Measurements from ENCODE around the gene RAB43.

The RAB43 gene

GRCh38 chr3:129065016-129065719 lies 56.4 kb downstream of the RAB43 start:
- TF ChIP-seq ZFP3 (CRISPR knock-in tag; IDR thresholded peaks at IDR 0.05) = no peak
- TF ChIP-seq PATZ1 (CRISPR knock-in tag; IDR thresholded peaks at IDR 0.05; ENCODE audit: borderline replicate concordance) = no peak
- TF ChIP-seq TSHZ2 (CRISPR knock-in tag; IDR thresholded peaks at IDR 0.05) = no peak
- no peak for TF ChIP-seq CSDC2 (CRISPR knock-in tag; IDR thresholded peaks at IDR 0.05)
- TF ChIP-seq SNAI2 (CRISPR knock-in tag; IDR thresholded peaks at IDR 0.05) = no peak
- TF ChIP-seq OSR1 (CRISPR knock-in tag; IDR thresholded peaks at IDR 0.05) = no peak
- no peak for TF ChIP-seq TOX (CRISPR knock-in tag; IDR thresholded peaks at IDR 0.05; ENCODE audit: borderline replicate concordance)
- TF ChIP-seq ISL1 (CRISPR knock-in tag; IDR thresholded peaks at IDR 0.05) = no peak
- TF ChIP-seq ZNF70 (CRISPR knock-in tag; IDR thresholded peaks at IDR 0.05) = no peak
- no peak for TF ChIP-seq ZFP30 (CRISPR knock-in tag; IDR thresholded peaks at IDR 0.05)
- no peak for TF ChIP-seq GLIS3 (CRISPR knock-in tag; IDR thresholded peaks at IDR 0.05)
- no peak for ATAC-seq

GRCh38 chr3:129063841-129064482 lies 57.6 kb downstream of the RAB43 start:
- no peak for ATAC-seq
- no peak for TF ChIP-seq GLIS3 (CRISPR knock-in tag; IDR thresholded peaks at IDR 0.05)
- TF ChIP-seq RARB (CRISPR knock-in tag; IDR thresholded peaks at IDR 0.05) = no peak
- TF ChIP-seq ZFP3 (CRISPR knock-in tag; IDR thresholded peaks at IDR 0.05) = no peak

- TF ChIP-seq CSRNP3 (CRISPR knock-in tag; IDR thresholded peaks at IDR 0.05) = no peak
These were observed 58.4 kb downstream of the RAB43 start for GRCh38 chr3:129063091-129063640.

GRCh38 chr3:129061888-129062834 lies 59.4 kb downstream of the RAB43 start:
- ATAC-seq = no peak
- TF ChIP-seq GLIS3 (CRISPR knock-in tag; IDR thresholded peaks at IDR 0.05) (no peak), ZNF8 (CRISPR knock-in tag; IDR thresholded peaks at IDR 0.05) (no peak), BACH2 (CRISPR knock-in tag; IDR thresholded peaks at IDR 0.05; ENCODE audit: borderline replicate concordance) (no peak), TSHZ2 (CRISPR knock-in tag; IDR thresholded peaks at IDR 0.05) (no peak), ISL1 (CRISPR knock-in tag; IDR thresholded peaks at IDR 0.05) (no peak), ZNF70 (CRISPR knock-in tag; IDR thresholded peaks at IDR 0.05) (no peak), PATZ1 (CRISPR knock-in tag; IDR thresholded peaks at IDR 0.05; ENCODE audit: borderline replicate concordance) (no peak), ZNF565 (CRISPR knock-in tag; conservative IDR thresholded peaks at IDR 0.05; ENCODE audit: low read depth) (no peak), SNAI2 (CRISPR knock-in tag; IDR thresholded peaks at IDR 0.05) (no peak), CREB5 (CRISPR knock-in tag; IDR thresholded peaks at IDR 0.05; ENCODE audit: low read depth) (no peak), CSRNP3 (CRISPR knock-in tag; IDR thresholded peaks at IDR 0.05) (no peak), CSDC2 (CRISPR knock-in tag; IDR thresholded peaks at IDR 0.05) (no peak), ZFP30 (CRISPR knock-in tag; IDR thresholded peaks at IDR 0.05) (no peak)

More at GRCh38 chr3:129063091-129063640, 58.4 kb downstream of the RAB43 start:
- ATAC-seq = no peak

Data from SK-N-SH treated with all-trans-retinoic acid at 6 μM for 48 hours (cell line).